CD4-positive, alpha-beta T cell (primary cell): ENCODE data around the gene DSC3. TPM values are rescaled to one million over a fixed set of nuclear protein-coding genes. Genes with fewer than 3 reads are reported as not detected.

Source experiments
- ATAC-seq: fragments of 200-7000 bp; cut with Tn5 transposase; one replicate; pipeline ENCODE4 v1.10.0; 2022; ENCODE audit warnings: mild to moderate bottlenecking; ENCODE audit not compliant: poor library complexity
- CTCF ChIA-PET: fragments of 350-600 bp; sonication (Branson Sonifier 250); formaldehyde crosslinking; loops from one replicate; lab custom pipeline; 2021; ENCODE audit warnings: antibody characterized with exemption, inconsistent platforms; lab: Charles Lee
- POLR2A ChIA-PET: fragments of 350-600 bp; sonication (Branson Sonifier 250); formaldehyde crosslinking; loops from one replicate; lab custom pipeline; 2021; ENCODE audit warnings: antibody characterized with exemption, inconsistent platforms; lab: Charles Lee
- DNase-seq, 14 experiments: peaks; one replicate each; pipeline ENCODE4 v3.0.0-alpha.2; 2013 to 2020; ENCODE audit warnings: mixed read lengths in 2 of 14
- H3K27ac ChIP-seq, 2 donors: one replicate each; pipeline versions ENCODE4 v1.5.1 to v1.7.0; 2013; ENCODE audit warnings: low read length in 2 of 2, low read depth in 1 of 2, mild to moderate bottlenecking in 1 of 2
- H3K27me3 ChIP-seq, 2 experiments: 1 replicate in 1 of 2; 2 replicates in 1 of 2; pipeline versions ENCODE4 v1.6.1 to v1.7.0; 2013; ENCODE audit warnings: low read length in 2 of 2, control low read depth in 1 of 2, mild to moderate bottlenecking in 1 of 2, moderate library complexity in 1 of 2; ENCODE audit not compliant: insufficient read depth in 2 of 2, control insufficient read depth in 1 of 2
- H3K36me3 ChIP-seq: one replicate; pipeline ENCODE4 v1.6.1; 2013; ENCODE audit warnings: low read length, control low read depth; ENCODE audit not compliant: insufficient read depth
- H3K4me1 ChIP-seq: one replicate; pipeline ENCODE4 v1.6.1; 2013; ENCODE audit warnings: low read length, control low read depth; ENCODE audit not compliant: insufficient read depth
- H3K4me3 ChIP-seq: one replicate; pipeline ENCODE4 v1.5.1; 2013; ENCODE audit warnings: mild to moderate bottlenecking, low read length, moderate library complexity
- H3K9me3 ChIP-seq, 2 experiments: 1 replicate in 1 of 2; 2 replicates in 1 of 2; pipeline versions ENCODE4 v1.6.1 to v1.7.0; 2013; ENCODE audit warnings: low read length in 2 of 2, mild to moderate bottlenecking in 2 of 2, control low read depth in 1 of 2, moderate library complexity in 1 of 2; ENCODE audit not compliant: control insufficient read depth in 1 of 2, insufficient read depth in 1 of 2
- H3K27ac Mint-ChIP-seq: one replicate; pipeline ENCODE4 v1.8.0; 2020; ENCODE audit warnings: mixed read lengths
- H3K27me3 Mint-ChIP-seq: one replicate; pipeline ENCODE4 v1.8.0; 2021; ENCODE audit warnings: mixed read lengths
- H3K36me3 Mint-ChIP-seq: one replicate; pipeline ENCODE4 v1.8.0; 2021; ENCODE audit warnings: low read depth, mixed read lengths
- H3K4me1 Mint-ChIP-seq: one replicate; pipeline ENCODE4 v1.8.0; 2021; ENCODE audit warnings: low read depth, mixed read lengths
- H3K4me3 Mint-ChIP-seq: one replicate; pipeline ENCODE4 v1.8.0; 2020; ENCODE audit warnings: mild to moderate bottlenecking, mixed read lengths
- H3K9me3 Mint-ChIP-seq: one replicate; pipeline ENCODE4 v1.8.0; 2020; ENCODE audit warnings: mixed read lengths
- intact Hi-C, 2 experiments: fragments of 100-400 bp; cut with DNase I in 1 of 2; cut with micrococcal nuclease in 1 of 2; formaldehyde crosslinking; loops; one replicate each; pipeline versions ENCODE4 v1.15.1 to v1.9.0; 2023 to 2025; cut with DNase I, micrococcal nuclease
- total RNA-seq, 174 experiments: library from RNA in 2 of 174; stranded (reverse) in 2 of 174; gene quantifications; one replicate each; pipeline ENCODE4 v1.2.3 and lab custom pipeline; 2021 to 2026
- TF ChIP-seq, protein P1 (sequence below): fragments of 200-600 bp; IDR thresholded peaks from one replicate; pipeline ENCODE4 v1.8.0; 2022; ENCODE audit warnings: antibody characterized with exemption, mild to moderate bottlenecking

Gene DSC3
- total RNA-seq, 2 experiments from 2014 or later = not detected

GRCh38 chr18:30971338-30971956 is 71.1 kb downstream of the DSC3 start:
- Mint-ChIP-seq H3K9me3 (no peaks in the 10 kb centered on the region), H3K36me3 (no peaks in the 10 kb centered on the region), H3K27me3 (no peaks in the 10 kb centered on the region), H3K4me3 (no peak overlapping the region), H3K4me1 (no peaks in the 10 kb centered on the region), H3K27ac (no peak overlapping the region)
- Histone ChIP-seq H3K27me3 (no peaks in the 10 kb centered on the region), H3K4me1 (no peaks in the 10 kb centered on the region), H3K27ac (no peak overlapping the region), H3K4me3 (no peak overlapping the region), H3K36me3 (no peaks in the 10 kb centered on the region), H3K9me3 (no peaks in the 10 kb centered on the region)
- TF ChIP-seq, protein P1, sequence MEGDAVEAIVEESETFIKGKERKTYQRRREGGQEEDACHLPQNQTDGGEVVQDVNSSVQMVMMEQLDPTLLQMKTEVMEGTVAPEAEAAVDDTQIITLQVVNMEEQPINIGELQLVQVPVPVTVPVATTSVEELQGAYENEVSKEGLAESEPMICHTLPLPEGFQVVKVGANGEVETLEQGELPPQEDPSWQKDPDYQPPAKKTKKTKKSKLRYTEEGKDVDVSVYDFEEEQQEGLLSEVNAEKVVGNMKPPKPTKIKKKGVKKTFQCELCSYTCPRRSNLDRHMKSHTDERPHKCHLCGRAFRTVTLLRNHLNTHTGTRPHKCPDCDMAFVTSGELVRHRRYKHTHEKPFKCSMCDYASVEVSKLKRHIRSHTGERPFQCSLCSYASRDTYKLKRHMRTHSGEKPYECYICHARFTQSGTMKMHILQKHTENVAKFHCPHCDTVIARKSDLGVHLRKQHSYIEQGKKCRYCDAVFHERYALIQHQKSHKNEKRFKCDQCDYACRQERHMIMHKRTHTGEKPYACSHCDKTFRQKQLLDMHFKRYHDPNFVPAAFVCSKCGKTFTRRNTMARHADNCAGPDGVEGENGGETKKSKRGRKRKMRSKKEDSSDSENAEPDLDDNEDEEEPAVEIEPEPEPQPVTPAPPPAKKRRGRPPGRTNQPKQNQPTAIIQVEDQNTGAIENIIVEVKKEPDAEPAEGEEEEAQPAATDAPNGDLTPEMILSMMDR = peak; percentile 70
- DNase-seq (peak in 3 of 14 experiments; percentile 7 to 17 (median 14)), ATAC-seq (no peak)
- ChIA-PET POLR2A (no interaction called here), CTCF (no interaction called here)
- intact Hi-C loops = no loop called here

DNA sequence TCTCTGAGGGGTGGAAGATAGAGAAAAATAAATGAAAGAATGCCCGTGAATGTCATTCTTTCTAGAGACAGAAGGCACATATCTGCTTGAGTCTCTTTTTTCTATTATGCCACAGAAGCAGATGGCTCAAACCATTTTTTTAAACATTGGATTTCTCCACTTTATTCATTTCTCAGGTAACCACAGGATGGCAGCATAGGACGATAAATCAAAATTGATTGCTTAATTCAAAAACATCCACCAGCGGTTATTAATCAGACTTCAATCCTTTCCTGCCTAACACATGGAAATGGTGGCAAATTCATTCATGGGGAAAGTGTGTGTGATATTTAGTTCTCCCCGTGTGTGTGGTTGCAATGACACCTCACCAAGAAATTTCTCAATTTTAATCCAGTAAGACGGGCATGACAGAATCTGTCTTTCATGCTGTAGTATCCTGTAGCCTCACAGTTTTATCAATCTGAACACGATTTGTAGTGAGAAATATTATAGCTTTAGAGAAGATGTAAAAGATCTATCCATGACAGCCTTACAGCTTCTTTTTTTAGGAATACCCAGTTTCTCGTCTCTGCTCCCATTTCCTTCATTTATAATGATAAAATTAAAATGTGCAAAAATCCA is 72.2 kb downstream of the DSC3 start:
- H3K36me3 Mint-ChIP-seq = no peaks in the 10 kb centered on the region

GRCh38 chr18:30969670-30970170 is 72.8 kb downstream of the DSC3 start:
- TF ChIP-seq, protein P1 = no peak
- Mint-ChIP-seq H3K4me1 (no peaks in the 10 kb centered on the region), H3K9me3 (no peaks in the 10 kb centered on the region), H3K4me3 (no peak overlapping the region), H3K27me3 (no peaks in the 10 kb centered on the region), H3K27ac (no peak overlapping the region), H3K36me3 (no peaks in the 10 kb centered on the region)
- intact Hi-C loops = no loop called here
- ChIA-PET CTCF (no interaction called here), POLR2A (interaction anchor here (1.6 kb wide), 1 partner anchor 586 kb away, joined by 3 read pairs; no protein-coding TSS in a partner anchor)
- Histone ChIP-seq H3K4me1 (no peaks in the 10 kb centered on the region), H3K4me3 (no peak overlapping the region), H3K9me3 (no peaks in the 10 kb centered on the region), H3K36me3 (no peaks in the 10 kb centered on the region), H3K27me3 (no peaks in the 10 kb centered on the region), H3K27ac (no peak overlapping the region)
- DNase-seq = no peak
- no peak for ATAC-seq

More for the DNA sequence above, 72.2 kb downstream of the DSC3 start:
- Mint-ChIP-seq H3K27ac (no peak overlapping the region), H3K27me3 (no peaks in the 10 kb centered on the region), H3K4me3 (no peak overlapping the region), H3K9me3 (no peaks in the 10 kb centered on the region), H3K4me1 (no peaks in the 10 kb centered on the region)
- H3K9me3 ChIP-seq = no peaks in the 10 kb centered on the region
- no peak overlapping the region for H3K4me3 ChIP-seq
- ChIA-PET CTCF (no interaction called here), POLR2A (interaction anchor here (1.6 kb wide), 1 partner anchor 586 kb away, joined by 3 read pairs; no protein-coding TSS in a partner anchor)
- ATAC-seq = no peak
- H3K27me3 ChIP-seq = no peaks in the 10 kb centered on the region
- no peaks in the 10 kb centered on the region for H3K36me3 ChIP-seq
- H3K27ac ChIP-seq = no peak overlapping the region
- H3K4me1 ChIP-seq = no peaks in the 10 kb centered on the region
- TF ChIP-seq, protein P1 = peak; percentile 41
- intact Hi-C loops = no loop called here
- peak in 2 of 14 experiments; percentile 2 to 8 for DNase-seq
